DOHH2 (cell line): ENCODE measurements around the gene NAGS.

Experiments used
- H3F3A ChIP-seq: fragments of 200-600 bp; sonication (generic), shearing (Covaris generic); 2 replicates; pipeline ENCODE4 v1.6.0; 2016; ENCODE audit warnings: antibody characterized with exemption, mild to moderate bottlenecking; ENCODE audit not compliant: control insufficient read depth, insufficient read depth
- H3K27ac ChIP-seq: fragments of 200-600 bp; sonication (generic); 2 replicates; pipeline ENCODE4 v1.5.1; 2014; ENCODE audit warnings: low read depth, mild to moderate bottlenecking, low read length, moderate library complexity
- H3K27me3 ChIP-seq: fragments of 200-600 bp; sonication (generic); 2 replicates; pipeline ENCODE4 v1.6.1; 2014; ENCODE audit warnings: mild to moderate bottlenecking, low read length, mixed read lengths; ENCODE audit not compliant: control insufficient read depth
- H3K36me3 ChIP-seq: fragments of 200-600 bp; sonication (generic); 2 replicates; pipeline ENCODE4 v1.6.1; 2014; ENCODE audit warnings: mild to moderate bottlenecking, low read length, moderate library complexity, mixed read lengths; ENCODE audit not compliant: control insufficient read depth
- H3K4me1 ChIP-seq: fragments of 200-600 bp; sonication (generic); 2 replicates; pipeline ENCODE4 v1.6.1; 2014; ENCODE audit warnings: mild to moderate bottlenecking, low read length, mixed read lengths; ENCODE audit not compliant: control insufficient read depth
- H3K4me2 ChIP-seq: fragments of 200-600 bp; sonication (generic); 2 replicates; pipeline ENCODE4 v1.6.0; 2014; ENCODE audit warnings: mild to moderate bottlenecking, low read length, moderate library complexity
- H3K4me3 ChIP-seq: fragments of 200-600 bp; sonication (generic); 2 replicates; pipeline ENCODE4 v1.5.1; 2014; ENCODE audit warnings: mild to moderate bottlenecking, low read length, mixed read lengths
- H3K79me2 ChIP-seq: fragments of 200-600 bp; sonication (generic); 2 replicates; pipeline ENCODE4 v1.6.1; 2014; ENCODE audit warnings: mild to moderate bottlenecking, low read length, mixed read lengths; ENCODE audit not compliant: control insufficient read depth
- H3K9me2 ChIP-seq: fragments of 200-600 bp; sonication (generic); replicated peaks from 2 replicates; pipeline ENCODE4 v1.6.1; 2014; ENCODE audit warnings: mild to moderate bottlenecking, low read length, mixed read lengths; ENCODE audit not compliant: control insufficient read depth
- H3K9me3 ChIP-seq: fragments of 200-600 bp; sonication (generic); 2 replicates; pipeline ENCODE4 v1.6.1; 2014; ENCODE audit warnings: antibody characterized with exemption, low read length, mixed read lengths; ENCODE audit not compliant: control insufficient read depth, insufficient read depth
- H4K20me1 ChIP-seq: fragments of 200-600 bp; sonication (generic); 2 replicates; pipeline ENCODE4 v1.6.0; 2014; ENCODE audit warnings: low read depth, mild to moderate bottlenecking, antibody characterized with exemption, low read length, moderate library complexity; ENCODE audit not compliant: control insufficient read depth, insufficient read depth
- EZH2phosphoT487 ChIP-seq: fragments of 200-600 bp; sonication (generic); IDR thresholded peaks from 2 replicates; pipeline ENCODE4 v1.6.1; 2017; ENCODE audit warnings: borderline replicate concordance, mild to moderate bottlenecking, antibody characterized with exemption, low read length, moderate library complexity, mixed read lengths
- TF ChIP-seq, protein P1 (sequence below): fragments of 200-600 bp; sonication (generic); IDR thresholded peaks from one replicate; pipeline ENCODE4 v1.5.1; 2014; ENCODE audit warnings: antibody characterized with exemption, mild to moderate bottlenecking, low read depth, low read length; ENCODE audit not compliant: poor library complexity, severe bottlenecking

The NAGS gene

DNA sequence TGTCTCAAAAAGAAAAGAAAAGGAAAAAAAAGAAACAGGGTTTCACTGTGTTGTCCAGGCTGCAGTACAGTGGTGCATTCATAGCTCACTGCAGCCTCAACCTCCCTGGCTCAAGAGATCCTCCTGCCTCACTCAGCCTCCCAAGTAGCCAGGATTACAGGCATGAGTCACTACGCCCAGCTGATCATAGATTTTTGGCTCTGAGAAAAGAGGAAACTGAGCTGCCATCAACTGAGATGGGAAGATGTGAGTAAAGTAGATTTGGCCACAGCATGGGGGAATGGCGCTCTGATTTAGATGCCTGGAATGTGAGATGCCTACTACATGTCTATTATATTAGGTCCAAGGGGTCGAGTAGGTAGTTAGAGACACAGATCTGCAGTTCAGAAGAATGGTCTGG, 5.9 kb upstream of the NAGS start:
- Histone ChIP-seq H3K9me3 (no peaks in the 10 kb centered on the region), H3K27ac (no peak overlapping the region), H3K4me3 (no peak overlapping the region), H4K20me1 (no peaks in the 10 kb centered on the region), H3K9me2 (no peaks in the 10 kb centered on the region), H3K27me3 (peaks cover 24% of the 10 kb centered on the region), H3K4me1 (peaks cover 3% of the 10 kb centered on the region; the same call in 1 of the 2 replicates), H3F3A (no peaks in the 10 kb centered on the region), H3K36me3 (no peaks in the 10 kb centered on the region), H3K79me2 (no peaks in the 10 kb centered on the region), H3K4me2 (no peak overlapping the region)
- no peak for TF ChIP-seq EZH2phosphoT487
- TF ChIP-seq, protein P1, sequence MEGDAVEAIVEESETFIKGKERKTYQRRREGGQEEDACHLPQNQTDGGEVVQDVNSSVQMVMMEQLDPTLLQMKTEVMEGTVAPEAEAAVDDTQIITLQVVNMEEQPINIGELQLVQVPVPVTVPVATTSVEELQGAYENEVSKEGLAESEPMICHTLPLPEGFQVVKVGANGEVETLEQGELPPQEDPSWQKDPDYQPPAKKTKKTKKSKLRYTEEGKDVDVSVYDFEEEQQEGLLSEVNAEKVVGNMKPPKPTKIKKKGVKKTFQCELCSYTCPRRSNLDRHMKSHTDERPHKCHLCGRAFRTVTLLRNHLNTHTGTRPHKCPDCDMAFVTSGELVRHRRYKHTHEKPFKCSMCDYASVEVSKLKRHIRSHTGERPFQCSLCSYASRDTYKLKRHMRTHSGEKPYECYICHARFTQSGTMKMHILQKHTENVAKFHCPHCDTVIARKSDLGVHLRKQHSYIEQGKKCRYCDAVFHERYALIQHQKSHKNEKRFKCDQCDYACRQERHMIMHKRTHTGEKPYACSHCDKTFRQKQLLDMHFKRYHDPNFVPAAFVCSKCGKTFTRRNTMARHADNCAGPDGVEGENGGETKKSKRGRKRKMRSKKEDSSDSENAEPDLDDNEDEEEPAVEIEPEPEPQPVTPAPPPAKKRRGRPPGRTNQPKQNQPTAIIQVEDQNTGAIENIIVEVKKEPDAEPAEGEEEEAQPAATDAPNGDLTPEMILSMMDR = no peak

DNA sequence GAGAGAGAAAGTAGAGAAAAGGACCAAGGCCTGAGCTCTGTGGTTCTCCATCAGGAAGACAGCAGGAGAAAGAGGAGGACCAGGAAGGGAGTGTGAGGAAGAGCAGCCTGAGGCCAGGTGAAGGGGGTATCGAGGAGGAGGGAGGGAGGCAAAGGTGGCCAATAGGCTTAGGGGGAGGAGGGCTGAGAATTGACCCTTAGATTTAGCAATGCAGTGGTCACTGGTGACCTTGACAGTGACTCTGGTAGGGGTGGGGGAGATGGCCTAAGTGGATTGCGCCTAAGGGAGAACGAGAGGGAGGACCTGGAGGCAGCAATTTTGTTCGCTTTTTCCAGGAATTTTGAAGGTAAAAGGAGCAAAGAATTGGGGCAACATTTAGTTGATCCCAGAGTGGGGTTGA, 5.4 kb upstream of the NAGS start:
- peaks cover 24% of the 10 kb centered on the region for H3K27me3 ChIP-seq
- no peak overlapping the region for H3K4me3 ChIP-seq
- H3K79me2 ChIP-seq = no peaks in the 10 kb centered on the region
- no peaks in the 10 kb centered on the region for H3K9me2 ChIP-seq
- no peak overlapping the region for H3K27ac ChIP-seq
- H3K36me3 ChIP-seq = no peaks in the 10 kb centered on the region
- H3F3A ChIP-seq = no peaks in the 10 kb centered on the region
- H3K4me2 ChIP-seq = no peak overlapping the region
- TF ChIP-seq EZH2phosphoT487 = no peak
- TF ChIP-seq, protein P1 = no peak
- no peaks in the 10 kb centered on the region for H4K20me1 ChIP-seq
- peaks cover 3% of the 10 kb centered on the region; the same call in 1 of the 2 replicates for H3K4me1 ChIP-seq
- H3K9me3 ChIP-seq = no peaks in the 10 kb centered on the region

DNA sequence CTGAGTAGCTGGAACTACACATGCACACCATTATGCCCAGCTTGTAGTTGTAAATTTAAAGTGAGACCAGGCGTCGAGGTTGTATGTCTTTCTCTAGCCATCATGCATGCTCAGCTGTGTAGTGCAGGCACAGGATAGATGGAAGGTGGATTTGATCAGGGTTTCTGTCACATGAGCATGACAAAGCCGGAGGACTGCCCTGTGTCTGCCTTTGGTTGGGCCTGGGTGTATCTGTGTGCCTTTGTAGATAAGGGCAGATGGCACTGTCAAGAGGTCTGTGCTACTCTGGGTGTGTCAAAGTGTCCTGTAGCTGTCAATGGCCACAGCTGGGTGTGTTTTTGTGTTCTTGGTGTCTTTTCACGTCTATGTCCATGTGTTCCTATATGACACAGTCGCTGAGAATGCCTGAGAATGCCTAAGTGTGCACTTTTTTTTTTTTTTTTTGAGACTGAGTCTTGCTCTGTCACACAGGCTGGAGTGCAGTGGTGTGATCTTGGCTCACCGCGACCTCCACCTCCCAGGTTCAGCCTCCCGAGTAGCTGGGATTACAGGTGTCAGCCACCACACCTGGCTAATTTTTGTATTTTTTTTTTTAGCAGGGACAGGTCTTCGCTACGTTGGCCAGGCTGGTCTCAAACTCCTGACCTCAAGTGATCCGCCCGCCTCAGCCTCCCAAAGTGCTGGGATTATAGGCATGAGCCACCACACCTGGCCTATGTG, 4.1 kb upstream of the NAGS start:
- Histone ChIP-seq H3K4me1 (no peaks in the 10 kb centered on the region), H3K4me3 (no peak overlapping the region), H3K27me3 (peaks cover 27% of the 10 kb centered on the region), H3K27ac (no peak overlapping the region), H3K9me3 (no peaks in the 10 kb centered on the region), H3K36me3 (no peaks in the 10 kb centered on the region), H3K4me2 (no peak overlapping the region), H3K79me2 (no peaks in the 10 kb centered on the region), H4K20me1 (no peaks in the 10 kb centered on the region), H3F3A (no peaks in the 10 kb centered on the region), H3K9me2 (no peaks in the 10 kb centered on the region)
- TF ChIP-seq EZH2phosphoT487 = no peak
- TF ChIP-seq, protein P1 = no peak
